ENCODE results near the gene OGDH.
"Not testable (repeated sequence)": the region's sequence is repeated elsewhere in the genome, so short reads cannot be mapped to it uniquely, and the experiment has no call there.

The OGDH gene

DNA sequence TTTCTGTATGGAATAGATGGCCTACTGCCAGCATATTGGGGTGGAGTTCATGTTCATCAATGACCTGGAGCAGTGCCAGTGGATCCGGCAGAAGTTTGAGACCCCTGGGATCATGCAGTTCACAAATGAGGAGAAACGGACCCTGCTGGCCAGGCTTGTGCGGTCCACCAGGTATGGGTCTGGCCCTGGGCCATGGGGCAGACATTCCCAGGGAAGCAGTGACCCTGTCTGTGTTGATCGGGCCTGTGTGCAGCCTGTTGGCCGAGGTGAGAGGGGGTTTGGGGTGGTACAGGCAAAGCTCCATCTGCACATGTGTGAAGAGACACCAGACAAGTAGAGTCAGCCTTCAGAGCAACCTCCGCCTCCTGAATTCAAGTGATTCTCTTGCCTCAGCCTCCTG lies 67.3 kb downstream of the OGDH start:
- no peak for DNase-seq

DNA sequence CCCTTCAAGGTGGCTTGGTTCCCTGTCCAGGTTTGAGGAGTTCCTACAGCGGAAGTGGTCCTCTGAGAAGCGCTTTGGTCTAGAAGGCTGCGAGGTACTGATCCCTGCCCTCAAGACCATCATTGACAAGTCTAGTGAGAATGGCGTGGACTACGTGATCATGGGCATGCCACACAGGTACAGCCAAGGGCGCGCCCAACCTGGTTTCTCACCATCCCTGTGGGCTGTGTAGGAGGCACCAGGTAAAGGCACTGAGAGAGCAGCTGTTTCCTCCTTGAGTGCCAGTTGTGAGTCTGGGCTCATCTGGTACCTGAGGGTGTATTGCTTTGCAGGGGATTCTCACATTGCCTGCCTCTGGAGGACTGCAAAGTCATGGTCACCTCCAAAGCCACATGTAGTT lies 68.0 kb downstream of the OGDH start:
- no peak for DNase-seq

DNA sequence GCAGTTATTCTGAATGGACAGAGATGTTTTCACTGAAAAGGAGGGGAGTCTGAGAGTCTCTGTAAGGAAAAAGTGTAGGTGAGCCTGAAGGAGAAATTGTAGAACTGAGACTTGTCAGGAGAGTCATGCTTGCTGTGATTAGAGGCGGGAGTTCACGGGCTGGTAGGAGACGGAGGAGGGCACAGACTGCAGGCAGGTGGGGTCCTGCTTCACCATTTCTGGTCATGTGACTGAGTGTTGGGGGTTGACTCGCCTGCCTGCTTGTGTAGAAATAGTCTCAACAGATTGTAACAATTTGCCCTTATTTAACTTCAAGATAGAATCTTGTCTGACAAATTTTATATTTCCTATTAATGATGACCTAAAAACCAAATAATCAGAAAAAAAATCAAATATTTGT lies 70.3 kb downstream of the OGDH start:
- DNase-seq = no peak

DNA sequence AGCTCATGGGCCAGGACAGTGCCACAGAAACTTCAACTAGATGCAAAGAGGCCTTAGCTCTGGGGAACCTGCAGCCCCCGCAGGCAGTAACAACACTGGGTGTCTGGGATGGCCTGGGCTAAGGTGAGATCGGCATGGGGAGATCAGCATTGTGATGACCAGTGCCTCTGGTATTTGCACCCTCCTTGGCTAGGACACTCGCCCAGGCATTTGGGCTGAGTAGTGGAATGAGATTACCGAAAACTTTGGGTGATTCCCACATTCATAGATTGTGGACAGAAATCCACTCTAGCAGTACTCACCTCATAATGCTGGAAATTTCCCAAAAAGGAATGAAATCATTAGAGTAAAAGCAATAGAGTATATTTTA lies 71.7 kb downstream of the OGDH start:
- DNase-seq = no peak

DNA sequence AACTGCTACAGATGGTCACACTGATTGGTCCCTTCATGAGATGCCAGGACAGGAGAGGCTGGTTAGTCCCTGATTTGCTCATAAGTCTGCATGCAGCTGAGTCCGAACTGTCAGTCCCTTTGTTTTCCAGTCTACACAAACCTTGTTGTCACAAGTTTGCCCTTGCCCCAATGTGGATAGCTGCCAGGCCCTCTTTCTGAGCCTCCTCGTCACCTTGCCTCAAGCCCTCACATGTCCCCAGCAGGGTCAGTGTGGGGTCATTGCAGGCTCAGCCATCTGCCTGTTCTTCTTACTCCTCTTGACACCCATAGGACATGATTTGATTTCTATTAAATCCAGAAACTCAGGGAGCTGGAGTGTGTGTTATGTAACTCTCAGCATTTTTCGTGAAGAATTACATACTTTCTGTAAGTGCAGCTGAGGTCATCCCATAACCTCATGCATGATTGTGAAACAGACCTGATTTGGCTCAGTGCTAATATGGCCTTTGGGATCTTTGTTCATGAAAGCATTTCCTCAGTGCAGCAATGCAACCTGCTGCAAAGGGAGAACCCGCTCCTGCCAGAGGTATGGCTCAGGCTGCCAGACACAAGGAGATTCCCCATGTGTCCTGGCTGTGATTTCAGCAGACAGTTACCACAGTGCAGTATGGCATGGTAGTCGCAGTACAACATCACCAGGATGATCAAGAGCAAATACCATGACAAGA lies 72.2 kb downstream of the OGDH start:
- DNase-seq = no peak

DNA sequence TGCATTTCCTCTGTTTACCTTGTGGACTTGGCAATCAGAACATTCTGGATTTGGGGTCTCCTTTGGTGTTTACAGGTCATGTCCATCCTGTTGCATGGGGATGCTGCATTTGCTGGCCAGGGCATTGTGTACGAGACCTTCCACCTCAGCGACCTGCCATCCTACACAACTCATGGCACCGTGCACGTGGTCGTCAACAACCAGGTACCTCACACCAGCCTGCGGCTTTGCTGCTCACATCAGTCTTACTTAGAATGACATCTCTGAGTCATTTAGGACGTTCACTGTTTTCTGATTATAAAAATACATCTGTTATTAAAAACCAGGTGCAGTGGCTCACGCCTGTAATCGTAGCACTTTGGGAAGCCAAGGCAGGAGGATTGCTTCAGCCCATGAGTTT lies 75.2 kb downstream of the OGDH start:
- DNase-seq = no peak

DNA sequence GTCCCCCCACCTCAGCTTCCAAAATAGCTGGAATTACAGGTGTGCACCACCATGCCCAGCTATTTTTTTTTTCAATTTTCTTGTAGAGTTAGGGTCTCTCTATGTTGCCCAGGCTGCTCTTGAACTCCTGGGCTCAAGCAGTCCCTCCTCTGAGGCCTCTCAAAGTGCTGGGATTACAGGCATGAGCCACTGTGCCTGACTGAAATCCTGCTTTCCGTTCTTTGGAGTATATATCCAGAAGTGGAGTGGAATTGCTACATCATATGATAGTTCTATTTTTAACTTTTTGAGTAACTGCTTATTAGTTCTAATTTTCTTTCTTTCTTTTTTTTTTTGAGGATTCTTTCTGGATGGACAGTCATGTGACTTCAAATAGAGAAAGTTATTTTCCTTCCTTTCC lies 79.3 kb downstream of the OGDH start:
- no peak for DNase-seq

DNA sequence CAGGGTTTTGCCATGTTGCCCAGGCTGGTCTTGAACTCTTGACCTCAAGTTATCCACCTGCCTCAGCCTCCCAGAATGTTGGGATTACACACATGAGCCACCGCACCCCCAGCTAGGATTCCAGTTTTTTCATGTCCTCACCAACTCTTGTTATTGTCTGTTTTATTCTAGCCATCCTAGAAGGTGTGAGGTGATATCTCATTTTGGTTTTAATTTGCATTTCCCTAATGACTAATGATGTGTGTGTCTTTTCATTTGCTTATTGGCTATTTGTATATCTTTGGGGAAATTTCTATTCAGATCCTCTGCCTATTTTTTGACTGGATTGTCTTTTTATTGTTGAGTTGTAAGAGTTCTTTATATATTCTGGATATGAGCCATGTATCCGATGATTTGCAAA lies 83.0 kb downstream of the OGDH start:
- no peak for DNase-seq

DNA sequence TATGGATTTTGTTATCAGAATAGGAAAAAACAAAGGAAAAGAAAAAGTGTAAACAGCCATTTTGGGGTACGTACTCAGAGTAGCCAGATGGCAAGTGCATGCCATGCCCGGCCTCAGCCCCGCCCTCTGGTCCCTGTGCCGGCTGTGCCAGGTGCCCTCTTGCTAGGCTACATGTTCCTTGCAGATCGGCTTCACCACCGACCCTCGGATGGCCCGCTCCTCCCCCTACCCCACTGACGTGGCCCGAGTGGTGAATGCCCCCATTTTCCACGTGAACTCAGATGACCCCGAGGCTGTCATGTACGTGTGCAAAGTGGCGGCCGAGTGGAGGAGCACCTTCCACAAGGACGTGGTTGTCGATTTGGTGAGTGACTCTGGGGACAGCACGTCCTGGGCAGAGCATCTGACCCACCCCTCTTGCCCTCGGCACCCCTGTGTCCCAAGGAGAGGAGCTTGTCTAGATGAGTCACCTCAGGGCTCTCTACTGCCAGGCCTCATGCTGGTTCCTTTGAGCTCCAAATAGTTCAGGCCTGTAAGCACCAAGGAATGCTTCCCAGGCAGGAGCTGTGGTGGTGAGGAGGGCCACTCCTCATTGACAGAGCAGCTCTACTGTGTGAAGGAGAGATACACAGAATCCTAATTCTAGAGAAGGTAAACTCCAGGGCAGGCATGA lies 87.3 kb downstream of the OGDH start:
- no peak for DNase-seq

DNA sequence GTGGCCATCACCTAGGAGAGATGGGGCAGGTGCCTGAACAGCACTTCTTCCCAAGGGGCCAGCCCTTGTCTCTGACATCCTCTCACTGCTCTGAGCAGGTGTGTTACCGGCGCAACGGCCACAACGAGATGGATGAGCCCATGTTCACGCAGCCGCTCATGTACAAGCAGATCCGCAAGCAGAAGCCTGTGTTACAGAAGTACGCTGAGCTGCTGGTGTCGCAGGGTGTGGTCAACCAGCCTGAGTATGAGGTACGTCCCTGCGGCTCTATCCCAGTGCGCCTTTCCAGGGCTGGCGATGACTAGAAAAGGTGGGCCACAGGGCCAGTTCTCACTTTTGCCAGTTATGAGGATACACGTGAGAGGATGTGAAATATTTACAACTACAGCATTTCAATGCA lies 87.9 kb downstream of the OGDH start:
- no peak for DNase-seq

DNA sequence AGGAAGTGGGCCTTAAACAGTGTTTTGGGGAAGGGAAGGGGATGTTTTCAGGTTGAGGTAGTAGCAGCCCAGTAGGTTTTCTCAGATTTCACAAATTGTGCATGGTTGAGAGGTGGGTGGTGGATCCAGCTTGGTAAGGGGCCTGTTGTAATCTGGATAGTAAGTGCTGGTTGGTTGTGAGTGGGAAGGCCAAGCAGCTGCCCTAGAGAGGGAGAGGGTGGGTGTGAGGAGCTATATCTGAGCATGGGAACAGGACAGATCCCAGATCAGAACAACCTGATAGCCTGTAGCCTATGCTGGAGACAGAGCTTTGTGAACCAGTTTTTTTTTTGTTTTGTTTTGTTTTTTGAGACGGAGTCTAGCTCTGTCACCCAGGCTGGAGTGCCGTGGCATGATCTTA lies 88.3 kb downstream of the OGDH start:
- no peak for DNase-seq

DNA sequence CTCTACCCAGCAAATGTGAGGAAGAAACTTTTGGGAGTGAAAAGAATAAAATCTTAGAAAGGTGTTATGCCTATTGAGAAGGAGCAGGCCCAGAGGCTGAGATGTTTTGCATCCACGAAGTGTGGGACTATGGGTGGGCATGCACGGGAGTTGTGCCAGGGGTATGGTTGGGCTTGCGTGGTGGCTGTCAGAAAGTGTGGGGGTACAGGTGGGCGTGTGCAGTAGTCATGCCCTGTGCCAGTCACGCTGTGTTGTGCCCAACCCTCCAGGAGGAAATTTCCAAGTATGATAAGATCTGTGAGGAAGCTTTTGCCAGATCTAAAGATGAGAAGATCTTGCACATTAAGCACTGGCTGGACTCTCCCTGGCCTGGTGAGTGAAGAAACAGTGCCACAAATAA lies 89.3 kb downstream of the OGDH start:
- no peak for DNase-seq

DNA sequence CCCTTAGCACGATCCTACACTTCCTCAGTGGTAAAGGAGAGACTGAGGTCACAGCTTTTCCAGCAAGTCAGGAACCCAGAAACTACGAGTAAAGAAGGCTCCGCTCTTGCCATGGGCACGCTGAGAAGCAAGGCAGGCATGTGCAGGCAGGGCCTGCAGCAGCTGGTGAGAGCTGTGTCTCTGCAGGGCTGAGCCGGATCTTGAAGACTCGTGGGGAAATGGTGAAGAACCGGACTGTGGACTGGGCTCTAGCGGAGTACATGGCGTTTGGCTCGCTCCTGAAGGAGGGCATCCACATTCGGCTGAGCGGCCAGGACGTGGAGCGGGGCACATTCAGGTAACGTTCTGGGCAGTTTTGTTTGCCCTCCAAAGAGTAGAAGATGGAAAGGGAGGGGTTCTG lies 90.3 kb downstream of the OGDH start:
- no peak for DNase-seq

DNA sequence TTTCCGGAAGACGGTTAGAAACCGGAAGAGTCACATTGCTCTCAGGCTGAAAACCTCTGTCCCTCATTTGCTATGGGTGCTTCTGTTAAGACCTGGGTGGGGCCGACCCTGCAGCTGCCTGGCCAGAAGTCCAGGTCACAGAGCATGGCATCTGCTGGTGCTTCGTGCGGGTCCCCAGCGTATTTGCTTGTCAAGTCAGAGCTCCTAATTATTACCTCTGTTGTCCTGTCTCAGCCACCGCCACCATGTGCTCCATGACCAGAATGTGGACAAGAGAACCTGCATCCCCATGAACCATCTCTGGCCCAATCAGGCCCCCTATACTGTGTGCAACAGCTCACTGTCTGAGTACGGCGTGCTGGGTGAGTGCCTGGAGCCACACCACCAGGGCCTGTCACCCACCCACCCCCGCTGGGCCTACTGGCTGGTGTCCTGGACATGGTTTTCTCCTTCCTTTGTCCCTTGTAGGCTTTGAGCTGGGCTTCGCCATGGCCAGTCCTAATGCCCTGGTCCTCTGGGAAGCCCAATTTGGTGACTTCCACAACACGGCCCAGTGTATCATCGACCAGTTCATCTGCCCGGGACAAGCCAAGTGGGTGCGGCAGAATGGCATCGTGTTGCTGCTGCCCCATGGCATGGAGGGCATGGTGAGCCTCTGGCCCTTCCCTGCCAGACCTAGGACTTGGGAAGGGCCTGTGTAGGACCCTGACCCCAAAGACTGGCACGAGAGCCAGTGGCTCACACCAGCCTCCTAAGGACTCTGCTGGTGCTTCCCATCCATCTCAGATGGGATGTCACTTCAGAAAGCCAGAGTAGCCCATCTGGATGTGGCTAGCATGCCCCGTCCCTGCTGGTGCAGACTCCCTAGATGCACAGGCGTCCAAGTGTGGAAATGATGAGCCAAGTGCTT lies 91.0 kb downstream of the OGDH start:
- DNase-seq = no peak

DNA sequence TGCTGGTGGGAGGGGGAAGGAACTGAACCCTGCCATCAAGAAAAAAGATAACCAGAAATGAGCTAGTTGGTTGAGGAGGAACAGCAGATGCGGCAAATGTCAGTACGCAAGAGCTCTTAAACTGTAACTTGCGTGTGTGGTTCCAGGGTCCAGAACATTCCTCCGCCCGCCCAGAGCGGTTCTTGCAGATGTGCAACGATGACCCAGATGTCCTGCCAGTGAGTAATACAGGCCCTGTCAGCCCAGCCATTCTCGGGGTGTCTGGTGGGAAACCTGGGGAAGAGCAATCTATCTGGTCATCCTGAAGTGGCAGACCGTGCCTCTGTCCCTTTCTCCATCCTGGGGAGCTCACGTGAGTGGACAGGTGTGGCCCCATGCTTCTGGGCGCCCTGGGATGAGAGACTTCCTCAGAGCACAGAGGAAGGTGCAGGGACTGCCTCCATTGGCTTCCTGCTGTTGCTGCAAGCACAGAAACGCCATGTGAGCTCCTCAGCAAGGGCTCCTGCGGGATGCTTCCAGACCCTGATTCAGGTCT lies 91.7 kb downstream of the OGDH start:
- no peak for DNase-seq

DNA sequence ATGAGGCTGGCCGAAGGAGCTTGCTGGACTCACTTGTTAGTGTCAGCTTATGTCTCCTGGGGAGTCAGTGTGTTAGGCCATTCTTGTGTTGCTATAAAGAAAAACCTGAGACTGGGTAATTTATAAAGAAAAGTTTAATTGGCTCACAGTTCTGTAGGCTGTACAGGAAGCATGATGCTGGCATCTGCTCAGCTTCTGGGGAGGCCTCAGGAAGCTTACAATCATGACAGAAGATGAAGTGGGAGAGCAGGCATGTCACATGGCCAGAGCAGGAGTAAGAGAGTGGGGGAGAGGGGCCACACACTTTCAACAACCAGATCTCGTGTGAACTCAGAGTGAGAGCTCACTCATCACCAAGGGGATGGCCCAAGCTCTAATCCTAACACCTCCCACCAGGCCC lies 93.2 kb downstream of the OGDH start:
- not testable (repeated sequence) for DNase-seq

DNA sequence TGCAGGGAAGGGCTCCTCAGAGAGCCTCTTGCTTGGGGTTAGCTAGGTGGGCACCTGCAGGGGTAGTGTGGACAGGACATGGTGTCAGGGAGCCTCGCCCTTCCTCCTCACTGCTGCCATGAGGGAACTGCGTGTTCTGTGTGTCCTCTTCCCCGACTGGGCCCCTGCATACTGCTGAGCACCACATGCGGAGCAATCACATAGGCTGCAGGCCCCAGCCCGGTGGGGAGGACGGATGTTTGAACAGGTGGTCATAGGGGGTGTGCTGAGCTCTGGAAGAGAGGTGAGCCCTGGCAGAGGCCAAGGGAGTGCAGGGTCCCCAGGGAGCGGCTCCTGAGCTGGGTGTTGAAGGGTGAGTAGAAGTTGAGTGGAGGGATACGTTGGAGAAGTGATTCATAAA lies 93.9 kb downstream of the OGDH start:
- no peak for DNase-seq

DNA sequence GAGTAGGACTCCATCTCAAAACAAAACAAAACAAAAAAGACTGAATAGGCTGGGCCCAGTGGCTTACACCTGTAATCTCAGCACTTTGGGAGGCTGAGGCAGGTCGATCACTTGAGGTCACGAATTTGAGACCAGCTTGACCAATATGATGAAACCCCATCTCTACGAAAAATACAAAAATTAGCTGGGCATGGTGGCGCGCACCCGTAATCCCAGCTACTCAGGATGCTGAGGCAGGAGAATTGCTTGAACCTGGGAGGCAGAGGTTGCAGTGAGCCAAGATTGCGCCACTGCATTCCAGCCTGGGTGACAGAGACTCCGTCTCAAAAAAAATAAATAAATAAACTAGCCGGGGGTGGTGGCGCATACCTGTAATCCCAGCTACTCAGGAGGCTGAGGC lies 97.0 kb downstream of the OGDH start:
- not testable (repeated sequence) for DNase-seq

DNA sequence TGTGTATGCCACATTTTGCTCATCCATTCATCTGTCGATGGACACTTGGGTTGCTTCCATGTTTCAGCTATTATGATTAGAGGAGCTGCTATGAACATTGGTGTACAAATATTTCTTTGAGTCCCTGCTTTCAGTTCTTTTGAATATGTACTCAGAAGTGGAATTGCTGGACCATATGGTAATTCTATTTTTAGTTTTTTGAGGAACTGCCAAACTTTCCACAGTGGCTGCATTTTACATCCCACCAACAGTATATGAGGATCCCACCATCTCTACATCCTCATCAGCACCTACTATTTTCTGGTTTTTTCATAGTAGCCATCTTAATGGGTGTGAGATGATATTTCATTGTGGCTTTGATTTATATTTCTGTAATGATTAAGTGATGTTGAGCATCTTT lies 97.5 kb downstream of the OGDH start:
- no peak for DNase-seq

DNA sequence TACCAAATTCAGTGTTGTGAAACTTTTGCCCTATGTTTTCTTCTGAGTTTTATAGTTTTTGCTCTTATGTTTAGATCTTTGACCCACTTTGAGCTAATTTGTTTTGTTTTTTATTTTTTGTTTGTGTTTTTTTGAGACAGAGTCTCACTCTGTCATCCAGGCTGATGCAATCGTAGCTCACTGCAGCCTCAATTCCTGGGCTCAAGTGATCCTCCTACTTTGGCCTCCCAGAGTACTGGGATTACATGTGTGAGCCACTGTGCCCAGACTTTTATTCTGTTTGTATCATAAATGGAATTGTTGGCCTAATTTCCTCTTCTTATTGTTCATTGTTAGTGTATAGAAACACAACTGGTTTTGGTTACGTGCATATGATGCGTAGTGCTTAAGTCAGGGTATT lies 99.0 kb downstream of the OGDH start:
- no peak for DNase-seq

DNA sequence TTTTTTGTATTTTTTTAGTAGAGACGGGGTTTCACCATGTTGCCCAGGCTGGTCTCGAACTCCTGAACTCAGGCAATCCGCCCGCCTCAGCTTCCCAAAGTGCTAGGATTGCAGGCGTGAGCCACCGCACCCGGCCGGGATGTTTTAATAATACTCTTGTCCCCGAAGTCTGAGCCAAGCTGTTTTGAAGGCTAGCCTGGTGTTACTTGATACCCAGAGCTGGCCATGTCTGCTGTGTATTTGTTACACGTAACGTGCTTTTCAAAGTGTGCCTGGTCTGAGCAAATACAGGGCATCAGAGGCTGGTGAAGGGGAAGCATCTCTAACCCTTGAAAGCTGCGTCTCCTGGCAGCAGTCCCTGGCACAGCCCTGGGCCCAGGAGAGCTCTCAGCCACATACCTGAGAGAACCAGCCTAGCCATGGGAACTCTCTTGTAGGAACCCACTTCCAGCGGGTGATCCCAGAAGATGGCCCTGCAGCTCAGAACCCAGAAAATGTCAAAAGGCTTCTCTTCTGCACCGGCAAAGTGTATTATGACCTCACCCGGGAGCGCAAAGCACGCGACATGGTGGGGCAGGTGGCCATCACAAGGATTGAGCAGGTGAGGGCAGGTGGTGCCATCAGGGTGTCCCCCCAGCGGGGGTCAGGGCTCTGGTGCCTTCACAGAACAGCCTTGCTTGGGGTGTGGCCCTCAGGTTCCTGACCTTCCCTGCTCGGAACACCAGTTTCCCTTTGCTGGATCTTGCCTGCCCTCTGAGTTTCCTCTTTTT lies 100.5 kb downstream of the OGDH start:
- DNase-seq = no peak

DNA sequence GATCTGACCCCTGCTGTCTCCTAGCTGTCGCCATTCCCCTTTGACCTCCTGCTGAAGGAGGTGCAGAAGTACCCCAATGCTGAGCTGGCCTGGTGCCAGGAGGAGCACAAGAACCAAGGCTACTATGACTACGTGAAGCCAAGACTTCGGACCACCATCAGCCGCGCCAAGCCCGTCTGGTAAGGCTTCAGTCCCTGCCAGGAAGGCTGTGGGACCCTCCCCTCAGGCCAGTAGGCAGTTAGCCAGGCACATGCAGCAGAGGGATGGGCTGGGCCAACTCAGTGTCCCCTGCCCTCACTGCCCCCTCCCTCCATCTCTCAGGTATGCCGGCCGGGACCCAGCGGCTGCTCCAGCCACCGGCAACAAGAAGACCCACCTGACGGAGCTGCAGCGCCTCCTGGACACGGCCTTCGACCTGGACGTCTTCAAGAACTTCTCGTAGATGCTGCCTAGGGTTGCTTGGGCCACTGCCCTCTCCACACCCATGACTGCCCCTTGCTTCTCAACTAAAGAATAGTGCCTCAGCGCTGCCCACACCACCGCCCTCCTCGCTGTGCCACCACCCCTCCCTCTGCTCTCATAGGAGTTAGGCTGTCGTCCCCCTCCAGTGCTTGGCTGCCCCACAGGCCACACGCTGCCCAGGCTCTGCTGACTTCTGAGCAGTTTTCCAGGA lies 101.3 kb downstream of the OGDH start:
- DNase-seq = no peak

All from NCI-H1694 (cell line).